ENCODE measurements around the gene KIAA0040. TPM values are rescaled to one million over a fixed set of nuclear protein-coding genes. Genes with fewer than 3 reads are reported as not detected.
A peak's percentile ranks its signal among the peaks of the same experiment; 100 is the strongest.

KIAA0040 gene
- polyA plus RNA-seq, 4 donors = 5.4 to 15.2 (median 8.8) TPM

DNA sequence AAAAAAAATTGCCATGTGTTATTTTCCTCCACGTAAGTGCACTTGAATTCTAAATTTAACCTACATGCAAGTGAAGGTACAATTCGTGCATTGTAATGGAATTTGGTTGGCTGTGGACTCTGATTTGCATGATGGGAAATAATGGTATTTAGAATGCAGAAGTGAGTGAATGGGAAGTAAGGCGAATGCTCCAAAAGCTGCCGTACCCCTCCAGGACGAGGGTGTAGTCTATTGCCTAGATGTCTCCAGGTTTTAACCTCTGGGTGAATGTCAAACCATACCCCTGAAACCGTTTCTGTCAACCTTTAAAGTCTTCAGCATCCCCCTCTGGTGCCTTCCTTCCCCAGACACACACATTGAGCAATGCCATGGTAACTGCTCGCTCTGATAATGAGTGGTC lies 44.5 kb downstream of the KIAA0040 start:
- Histone ChIP-seq H3K4me1 (ENCODE audit: control insufficient read depth in 3 of 3, insufficient read depth in 2 of 3, low read depth in 1 of 3, low read length in 2 of 3) (peaks cover 0 to 9% (median 0%) of the 10 kb centered on the region in 3 donors), H3K27ac (ENCODE audit: low read depth in 1 of 3, low read length in 2 of 3) (no peak overlapping the region), H3K36me3 (ENCODE audit: control insufficient read depth in 3 of 3, insufficient read depth in 2 of 3, low read depth in 1 of 3, low read length in 3 of 3) (no peaks in the 10 kb centered on the region), H3K9me3 (ENCODE audit: control insufficient read depth in 2 of 2, insufficient read depth in 1 of 2, low read depth in 1 of 2, low read length in 1 of 2) (no peaks in the 10 kb centered on the region), H3K27me3 (ENCODE audit: control insufficient read depth in 3 of 3, insufficient read depth in 3 of 3, low read length in 3 of 3) (peaks cover 0 to 20% (median 0%) of the 10 kb centered on the region in 3 donors), H3K4me3 (ENCODE audit: low read depth in 1 of 3, low read length in 3 of 3) (no peak overlapping the region)
- FAIRE-seq (no peak), DNase-seq (no peak)
- 68 to 71% (median 70%) methylated on average over 7 of the region's 7 CpGs for WGBS, 3 donors

DNA sequence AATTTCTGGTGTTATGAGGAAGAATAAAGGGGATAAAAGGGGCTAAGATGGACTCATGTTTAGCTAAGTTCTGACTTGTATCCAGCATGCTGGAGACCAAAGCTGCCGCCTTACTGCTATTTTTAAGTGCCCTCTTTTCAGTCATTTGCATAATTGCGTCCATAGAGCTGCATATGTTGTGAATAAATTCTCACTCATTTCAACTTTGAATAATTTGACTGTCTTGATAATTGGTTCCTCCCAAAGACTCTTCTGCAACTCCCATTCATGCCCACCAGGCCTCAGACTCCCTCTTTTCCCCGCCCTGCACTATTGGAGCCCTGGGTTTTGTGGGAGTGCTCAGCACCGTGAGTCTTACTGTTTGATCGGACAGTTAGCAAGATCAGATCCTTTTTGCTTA lies 45.0 kb downstream of the KIAA0040 start:
- DNase-seq (no peak), FAIRE-seq (no peak)
- H3K27me3 ChIP-seq (ENCODE audit: control insufficient read depth in 3 of 3, insufficient read depth in 3 of 3, low read length in 3 of 3) = peaks cover 0 to 17% (median 0%) of the 10 kb centered on the region in 3 donors
- peaks cover 0 to 9% (median 0%) of the 10 kb centered on the region in 3 donors for H3K4me1 ChIP-seq (ENCODE audit: control insufficient read depth in 3 of 3, insufficient read depth in 2 of 3, low read depth in 1 of 3, low read length in 2 of 3)
- no peaks in the 10 kb centered on the region for H3K9me3 ChIP-seq (ENCODE audit: control insufficient read depth in 2 of 2, insufficient read depth in 1 of 2, low read depth in 1 of 2, low read length in 1 of 2)
- H3K4me3 ChIP-seq (ENCODE audit: low read depth in 1 of 3, low read length in 3 of 3) = no peak overlapping the region
- no peaks in the 10 kb centered on the region for H3K36me3 ChIP-seq (ENCODE audit: control insufficient read depth in 3 of 3, insufficient read depth in 2 of 3, low read depth in 1 of 3, low read length in 3 of 3)
- 91 to 95% (median 92%) methylated on average over 5 of the region's 5 CpGs for WGBS, 3 donors
- H3K27ac ChIP-seq (ENCODE audit: low read depth in 1 of 3, low read length in 2 of 3) = no peak overlapping the region

DNA sequence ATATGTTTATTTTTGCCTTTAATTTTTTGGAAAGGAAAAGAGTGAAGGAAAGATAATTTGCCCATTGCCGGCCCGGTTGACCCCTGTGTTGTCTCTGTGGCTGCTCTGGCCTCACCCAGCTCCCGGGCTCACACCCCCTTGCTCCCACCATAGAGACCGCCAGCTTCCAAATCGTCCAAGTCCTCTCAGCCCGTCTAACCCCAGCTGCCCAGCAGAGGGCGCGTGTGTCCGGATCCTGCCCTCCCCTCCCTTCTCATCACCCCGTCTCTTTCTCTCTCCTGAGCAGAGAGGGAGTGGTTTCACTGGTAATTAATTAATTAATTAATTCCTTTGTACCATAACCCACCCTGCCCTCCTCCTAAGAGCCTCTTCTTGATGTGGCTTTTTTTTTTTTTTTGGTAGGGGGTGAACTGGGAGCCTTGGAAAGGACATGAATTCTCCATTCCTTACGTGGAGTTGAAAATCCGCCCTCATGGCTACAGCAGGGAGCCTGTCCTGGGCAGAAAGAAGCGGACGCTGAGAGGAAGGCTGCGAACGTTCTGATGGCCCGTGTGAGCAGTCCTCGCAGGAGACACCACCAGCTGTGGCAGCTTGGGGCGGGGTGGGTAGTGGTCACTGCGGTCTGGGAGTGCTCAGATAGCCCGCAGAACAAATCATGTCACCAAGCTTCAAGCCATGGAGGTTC lies 45.9 kb downstream of the KIAA0040 start:
- H3K4me1 ChIP-seq (ENCODE audit: control insufficient read depth in 3 of 3, insufficient read depth in 2 of 3, low read depth in 1 of 3, low read length in 2 of 3) = peaks cover 0 to 10% (median 0%) of the 10 kb centered on the region in 3 donors
- no peak overlapping the region for H3K27ac ChIP-seq (ENCODE audit: low read depth in 1 of 3, low read length in 2 of 3)
- peak; percentile 54 to 80 for DNase-seq
- 29 to 30% (median 30%) methylated on average over 21 of the region's 21 CpGs for WGBS, 3 donors
- no peaks in the 10 kb centered on the region for H3K9me3 ChIP-seq (ENCODE audit: control insufficient read depth in 2 of 2, insufficient read depth in 1 of 2, low read depth in 1 of 2, low read length in 1 of 2)
- FAIRE-seq = no peak
- no peaks in the 10 kb centered on the region for H3K36me3 ChIP-seq (ENCODE audit: control insufficient read depth in 3 of 3, insufficient read depth in 2 of 3, low read depth in 1 of 3, low read length in 3 of 3)
- no peak overlapping the region for H3K4me3 ChIP-seq (ENCODE audit: low read depth in 1 of 3, low read length in 3 of 3)
- peaks cover 0 to 13% (median 0%) of the 10 kb centered on the region in 3 donors for H3K27me3 ChIP-seq (ENCODE audit: control insufficient read depth in 3 of 3, insufficient read depth in 3 of 3, low read length in 3 of 3)

DNA sequence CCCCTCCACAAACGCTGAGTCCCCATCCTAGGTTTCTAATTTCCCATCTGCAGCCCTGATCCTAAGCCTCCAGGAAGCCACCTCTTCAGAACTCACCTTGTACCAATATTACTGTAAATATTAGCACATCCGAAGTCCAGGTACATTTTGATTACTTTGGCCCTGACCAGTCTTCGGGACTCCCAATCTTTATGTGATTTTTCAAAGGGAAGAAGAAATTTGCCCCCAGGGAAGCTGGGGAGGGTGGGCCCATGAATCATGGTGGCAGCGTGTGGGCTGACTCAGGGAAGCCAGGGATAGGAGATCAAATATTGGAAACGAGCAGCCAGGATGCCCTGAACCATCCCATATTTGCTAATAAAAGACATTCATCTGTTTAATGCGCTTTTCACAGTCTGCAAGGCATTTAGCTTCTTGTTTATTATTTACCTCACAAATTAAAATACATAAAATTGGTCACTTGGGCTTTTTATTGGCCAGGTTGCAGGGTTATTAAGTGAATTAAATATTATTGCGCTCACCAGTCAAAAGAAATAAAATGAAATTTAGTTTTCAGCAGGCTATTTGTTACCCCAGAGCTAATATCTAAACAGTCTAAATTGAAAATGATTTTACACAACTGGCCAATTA lies 46.6 kb downstream of the KIAA0040 start:
- Histone ChIP-seq H3K4me3 (ENCODE audit: low read depth in 1 of 3, low read length in 3 of 3) (no peak overlapping the region), H3K9me3 (ENCODE audit: control insufficient read depth in 2 of 2, insufficient read depth in 1 of 2, low read depth in 1 of 2, low read length in 1 of 2) (no peaks in the 10 kb centered on the region), H3K27ac (ENCODE audit: low read depth in 1 of 3, low read length in 2 of 3) (no peak overlapping the region), H3K36me3 (ENCODE audit: control insufficient read depth in 3 of 3, insufficient read depth in 2 of 3, low read depth in 1 of 3, low read length in 3 of 3) (no peaks in the 10 kb centered on the region), H3K4me1 (ENCODE audit: control insufficient read depth in 3 of 3, insufficient read depth in 2 of 3, low read depth in 1 of 3, low read length in 2 of 3) (peaks cover 0 to 10% (median 0%) of the 10 kb centered on the region in 3 donors), H3K27me3 (ENCODE audit: control insufficient read depth in 3 of 3, insufficient read depth in 3 of 3, low read length in 3 of 3) (peaks cover 0 to 9% (median 0%) of the 10 kb centered on the region in 3 donors)
- FAIRE-seq = no peak
- 55 to 62% (median 55%) methylated on average over 6 to 7 of the region's 7 CpGs for WGBS, 3 donors
- DNase-seq = no peak

DNA sequence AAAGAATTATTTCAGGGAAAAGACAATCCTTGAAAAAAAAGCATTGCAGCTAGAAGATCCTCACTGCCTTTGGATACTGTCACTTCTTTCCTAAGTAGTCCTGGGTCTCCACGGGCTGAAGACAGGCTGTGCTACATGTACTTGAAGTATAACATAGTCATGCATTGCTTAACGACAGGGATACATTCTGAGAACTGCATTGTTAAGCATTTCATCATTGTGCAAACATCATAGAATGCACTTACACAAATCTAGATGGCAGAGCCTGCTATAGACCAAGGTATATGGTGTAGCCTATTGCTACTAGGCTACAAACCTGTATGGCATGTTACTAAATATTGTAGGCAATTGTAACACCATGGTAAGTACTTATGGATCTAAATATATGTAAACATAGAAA lies 54.0 kb downstream of the KIAA0040 start:
- Histone ChIP-seq H3K4me1 (ENCODE audit: control insufficient read depth in 3 of 3, insufficient read depth in 2 of 3, low read depth in 1 of 3, low read length in 2 of 3) (peaks cover 0 to 4% (median 0%) of the 10 kb centered on the region in 3 donors), H3K4me3 (ENCODE audit: low read depth in 1 of 3, low read length in 3 of 3) (no peak overlapping the region), H3K27me3 (ENCODE audit: control insufficient read depth in 3 of 3, insufficient read depth in 3 of 3, low read length in 3 of 3) (peaks cover 0 to 3% (median 0%) of the 10 kb centered on the region in 3 donors), H3K9me3 (ENCODE audit: control insufficient read depth in 2 of 2, insufficient read depth in 1 of 2, low read depth in 1 of 2, low read length in 1 of 2) (no peaks in the 10 kb centered on the region), H3K36me3 (ENCODE audit: control insufficient read depth in 3 of 3, insufficient read depth in 2 of 3, low read depth in 1 of 3, low read length in 3 of 3) (no peaks in the 10 kb centered on the region), H3K27ac (ENCODE audit: low read depth in 1 of 3, low read length in 2 of 3) (no peak overlapping the region)
- DNase-seq (no peak), FAIRE-seq (no peak)
- WGBS, 3 donors = 36 to 47% (median 47%) methylated on average over 2 of the region's 2 CpGs

DNA sequence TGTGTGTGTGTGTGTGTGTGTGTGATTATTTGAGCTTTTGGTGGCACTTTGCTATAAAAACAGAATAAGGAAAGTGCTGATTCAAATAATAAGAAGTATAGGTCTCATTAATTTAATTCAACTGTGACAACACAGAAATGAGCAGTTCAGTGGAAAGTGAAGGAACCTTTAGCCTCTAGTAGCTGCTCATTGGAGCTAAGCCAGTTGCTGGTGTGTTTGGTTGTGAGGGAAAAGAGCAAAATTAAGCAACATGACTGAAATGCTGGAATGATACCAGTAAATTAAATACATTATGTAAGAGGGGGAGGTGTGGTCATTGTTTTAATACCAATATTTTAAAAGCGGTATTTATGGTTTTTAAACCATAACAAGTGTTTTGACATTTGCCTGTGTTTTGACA lies 55.2 kb downstream of the KIAA0040 start:
- no peak overlapping the region for H3K4me3 ChIP-seq (ENCODE audit: low read depth in 1 of 3, low read length in 3 of 3)
- DNase-seq = no peak
- peaks cover 0 to 3% (median 0%) of the 10 kb centered on the region in 3 donors for H3K27me3 ChIP-seq (ENCODE audit: control insufficient read depth in 3 of 3, insufficient read depth in 3 of 3, low read length in 3 of 3)
- H3K36me3 ChIP-seq (ENCODE audit: control insufficient read depth in 3 of 3, insufficient read depth in 2 of 3, low read depth in 1 of 3, low read length in 3 of 3) = no peaks in the 10 kb centered on the region
- H3K9me3 ChIP-seq (ENCODE audit: control insufficient read depth in 2 of 2, insufficient read depth in 1 of 2, low read depth in 1 of 2, low read length in 1 of 2) = no peaks in the 10 kb centered on the region
- 82 to 88% (median 86%) methylated on average over 1 of the region's 1 CpG for WGBS, 3 donors
- peaks cover 0 to 4% (median 0%) of the 10 kb centered on the region in 3 donors for H3K4me1 ChIP-seq (ENCODE audit: control insufficient read depth in 3 of 3, insufficient read depth in 2 of 3, low read depth in 1 of 3, low read length in 2 of 3)
- FAIRE-seq = no peak
- H3K27ac ChIP-seq (ENCODE audit: low read depth in 1 of 3, low read length in 2 of 3) = no peak overlapping the region

DNA sequence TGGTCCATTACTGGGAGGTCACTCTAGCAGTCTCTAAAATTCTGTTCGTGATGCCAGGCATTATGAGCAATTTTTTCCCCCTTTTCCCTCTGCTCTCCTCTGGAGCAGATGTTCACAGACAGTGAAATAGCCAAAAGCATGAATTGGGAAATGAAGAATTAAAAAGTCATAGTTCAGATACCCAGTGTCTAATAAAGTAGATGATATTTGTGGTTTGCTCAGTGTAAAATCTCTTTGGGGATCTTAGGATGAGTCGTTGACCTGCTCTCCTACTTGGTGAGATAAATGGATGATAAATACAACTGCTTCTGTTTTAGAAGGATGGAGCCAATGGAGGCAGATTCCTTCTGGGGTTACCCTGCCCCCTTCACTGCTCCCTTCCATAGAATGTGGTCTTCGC lies 56.3 kb downstream of the KIAA0040 start:
- Histone ChIP-seq H3K4me3 (ENCODE audit: low read depth in 1 of 3, low read length in 3 of 3) (no peak overlapping the region), H3K27ac (ENCODE audit: low read depth in 1 of 3, low read length in 2 of 3) (no peak overlapping the region), H3K4me1 (ENCODE audit: control insufficient read depth in 3 of 3, insufficient read depth in 2 of 3, low read depth in 1 of 3, low read length in 2 of 3) (no peaks in the 10 kb centered on the region), H3K9me3 (ENCODE audit: control insufficient read depth in 2 of 2, insufficient read depth in 1 of 2, low read depth in 1 of 2, low read length in 1 of 2) (no peaks in the 10 kb centered on the region), H3K36me3 (ENCODE audit: control insufficient read depth in 3 of 3, insufficient read depth in 2 of 3, low read depth in 1 of 3, low read length in 3 of 3) (no peaks in the 10 kb centered on the region), H3K27me3 (ENCODE audit: control insufficient read depth in 3 of 3, insufficient read depth in 3 of 3, low read length in 3 of 3) (peaks cover 0 to 3% (median 0%) of the 10 kb centered on the region in 3 donors)
- 71 to 82% (median 79%) methylated on average over 3 of the region's 3 CpGs for WGBS, 3 donors
- no peak for FAIRE-seq
- no peak for DNase-seq

DNA sequence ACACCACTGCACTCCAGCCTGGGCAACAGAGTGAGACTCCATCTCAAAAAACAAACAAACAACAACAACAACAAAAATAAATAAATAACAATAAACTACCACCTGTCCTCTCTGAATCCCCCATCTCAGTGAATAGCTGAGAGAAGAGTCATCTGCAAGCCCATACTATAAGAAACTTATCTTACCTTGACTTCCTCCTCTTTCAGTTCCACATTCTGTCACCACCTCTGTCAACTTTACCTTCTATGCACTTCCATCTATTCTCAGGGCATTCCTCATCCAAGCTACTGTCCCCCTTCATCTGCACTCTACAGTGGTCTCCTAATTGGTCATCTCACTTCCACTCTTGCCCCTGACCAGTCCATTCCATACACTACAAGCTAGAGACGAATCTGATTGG lies 58.1 kb downstream of the KIAA0040 start:
- H3K4me3 ChIP-seq (ENCODE audit: low read depth in 1 of 3, low read length in 3 of 3) = no peak overlapping the region
- H3K27me3 ChIP-seq (ENCODE audit: control insufficient read depth in 3 of 3, insufficient read depth in 3 of 3, low read length in 3 of 3) = peaks cover 0 to 3% (median 0%) of the 10 kb centered on the region in 3 donors
- H3K27ac ChIP-seq (ENCODE audit: low read depth in 1 of 3, low read length in 2 of 3) = no peak overlapping the region
- FAIRE-seq (no peak), DNase-seq (no peak)
- H3K4me1 ChIP-seq (ENCODE audit: control insufficient read depth in 3 of 3, insufficient read depth in 2 of 3, low read depth in 1 of 3, low read length in 2 of 3) = peaks cover 0 to 7% (median 3%) of the 10 kb centered on the region in 3 donors
- WGBS, 3 donors = 69 to 79% (median 70%) methylated on average over 1 of the region's 1 CpG
- H3K9me3 ChIP-seq (ENCODE audit: control insufficient read depth in 2 of 2, insufficient read depth in 1 of 2, low read depth in 1 of 2, low read length in 1 of 2) = no peaks in the 10 kb centered on the region
- no peaks in the 10 kb centered on the region for H3K36me3 ChIP-seq (ENCODE audit: control insufficient read depth in 3 of 3, insufficient read depth in 2 of 3, low read depth in 1 of 3, low read length in 3 of 3)
